Measurements from ENCODE around the gene PEX11B. TPM values are rescaled to one million over a fixed set of nuclear protein-coding genes. Genes with fewer than 3 reads are reported as not detected.

The PEX11B gene
- total RNA-seq, 4 donors from 2014 or later, result 19.3 to 30.8 (median 25.1) TPM

- TF ChIP-seq POLR2A (IDR thresholded peaks at IDR 0.05), result no peak
- TF ChIP-seq, protein P1, sequence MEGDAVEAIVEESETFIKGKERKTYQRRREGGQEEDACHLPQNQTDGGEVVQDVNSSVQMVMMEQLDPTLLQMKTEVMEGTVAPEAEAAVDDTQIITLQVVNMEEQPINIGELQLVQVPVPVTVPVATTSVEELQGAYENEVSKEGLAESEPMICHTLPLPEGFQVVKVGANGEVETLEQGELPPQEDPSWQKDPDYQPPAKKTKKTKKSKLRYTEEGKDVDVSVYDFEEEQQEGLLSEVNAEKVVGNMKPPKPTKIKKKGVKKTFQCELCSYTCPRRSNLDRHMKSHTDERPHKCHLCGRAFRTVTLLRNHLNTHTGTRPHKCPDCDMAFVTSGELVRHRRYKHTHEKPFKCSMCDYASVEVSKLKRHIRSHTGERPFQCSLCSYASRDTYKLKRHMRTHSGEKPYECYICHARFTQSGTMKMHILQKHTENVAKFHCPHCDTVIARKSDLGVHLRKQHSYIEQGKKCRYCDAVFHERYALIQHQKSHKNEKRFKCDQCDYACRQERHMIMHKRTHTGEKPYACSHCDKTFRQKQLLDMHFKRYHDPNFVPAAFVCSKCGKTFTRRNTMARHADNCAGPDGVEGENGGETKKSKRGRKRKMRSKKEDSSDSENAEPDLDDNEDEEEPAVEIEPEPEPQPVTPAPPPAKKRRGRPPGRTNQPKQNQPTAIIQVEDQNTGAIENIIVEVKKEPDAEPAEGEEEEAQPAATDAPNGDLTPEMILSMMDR (IDR thresholded peaks at IDR 0.05), result no peak
- peaks cover 0 to 10% (median 0%) of the 10 kb centered on the region in 4 donors for H3K27me3 ChIP-seq
- 35 to 36% methylated on average over 5 of the region's 5 CpGs for WGBS, 2 donors
- DNase-seq, result no peak
- H3K36me3 ChIP-seq, result no peaks in the 10 kb centered on the region
- peak overlapping the region; percentile 86 to 96 (median 90) for H3K27ac ChIP-seq
- H3K9me3 ChIP-seq, result no peaks in the 10 kb centered on the region
- H3K4me3 ChIP-seq, result peak overlapping the region in 3 of 4 donors; percentile 63 to 79 (median 69)
- intact Hi-C loops (cut with DNase I), result loop anchor here (5.0 kb wide), 1 partner anchor 46 kb away; the partner anchor contains the start of gene PEX11B
- H3K4me1 ChIP-seq, result peaks cover 30 to 76% (median 34%) of the 10 kb centered on the region in 3 donors
These were observed 44.9 kb upstream of the PEX11B start for GRCh38 chr1:145963265-145964019.

- peak overlapping the region; percentile 37 to 79 (median 62) for H3K4me3 ChIP-seq
- peaks cover 0 to 10% (median 0%) of the 10 kb centered on the region in 4 donors for H3K27me3 ChIP-seq
- TF ChIP-seq, protein P1 (IDR thresholded peaks at IDR 0.05), result no peak
- TF ChIP-seq POLR2A (IDR thresholded peaks at IDR 0.05), result peak in 1 of 4 donors; percentile 3
- no peaks in the 10 kb centered on the region for H3K36me3 ChIP-seq
- H3K4me1 ChIP-seq, result peaks cover 30 to 85% (median 34%) of the 10 kb centered on the region in 3 donors
- DNase-seq, result no peak
- H3K27ac ChIP-seq, result peak overlapping the region; percentile 51 to 96 (median 92)
- no peaks in the 10 kb centered on the region for H3K9me3 ChIP-seq
- WGBS, 2 donors, result 0 to 12% methylated on average over 6 to 11 of the region's 36 CpGs
- intact Hi-C loops (cut with DNase I), result loop anchor here (5.0 kb wide), 1 partner anchor 45 kb away; the partner anchor contains the start of gene PEX11B
These were observed 43.9 kb upstream of the PEX11B start for GRCh38 chr1:145962157-145963102.

GRCh38 chr1:145961425-145962156 lies 43.1 kb upstream of the PEX11B start:
- Histone ChIP-seq H3K27ac (peak overlapping the region; percentile 68 to 96 (median 92)), H3K36me3 (no peaks in the 10 kb centered on the region), H3K4me1 (peaks cover 30 to 93% (median 37%) of the 10 kb centered on the region in 3 donors), H3K9me3 (no peaks in the 10 kb centered on the region), H3K4me3 (peak overlapping the region; percentile 37 to 79 (median 62)), H3K27me3 (peaks cover 0 to 10% (median 0%) of the 10 kb centered on the region in 4 donors)
- DNase-seq, result no peak
- intact Hi-C loops (cut with DNase I), result loop anchor here (5.0 kb wide), 1 partner anchor 44 kb away; the partner anchor contains the start of gene PEX11B
- 0 to 1% methylated on average over 14 to 18 of the region's 57 CpGs for WGBS, 2 donors
- TF ChIP-seq, protein P1 (IDR thresholded peaks at IDR 0.05), result no peak
- peak in 1 of 4 donors; percentile 32 for TF ChIP-seq POLR2A (IDR thresholded peaks at IDR 0.05)

- H3K4me3 ChIP-seq, result peak overlapping the region; percentile 37 to 79 (median 62)
- peaks cover 30 to 97% (median 42%) of the 10 kb centered on the region in 3 donors for H3K4me1 ChIP-seq
- TF ChIP-seq, protein P1 (IDR thresholded peaks at IDR 0.05), result no peak
- no peak for TF ChIP-seq POLR2A (IDR thresholded peaks at IDR 0.05)
- WGBS, 2 donors, result 0% methylated on average over 9 of the region's 22 CpGs; no CpG with 5 or more reads in 1 of the 2 donors
- H3K27ac ChIP-seq, result peak overlapping the region; percentile 68 to 96 (median 92)
- no peaks in the 10 kb centered on the region for H3K36me3 ChIP-seq
- H3K27me3 ChIP-seq, result peaks cover 0 to 10% (median 0%) of the 10 kb centered on the region in 4 donors
- intact Hi-C loops (cut with DNase I), result loop anchor here (5.0 kb wide), 1 partner anchor 44 kb away; the partner anchor contains the start of gene PEX11B
- DNase-seq, result no peak
- H3K9me3 ChIP-seq, result no peaks in the 10 kb centered on the region
These were observed 42.5 kb upstream of the PEX11B start for GRCh38 chr1:145961109-145961424.

Data from esophagus squamous epithelium (tissue), 5 donors.